H9 (cell line): ENCODE results near the gene C16orf87. TPM values are rescaled to one million over a fixed set of nuclear protein-coding genes. Genes with fewer than 3 reads are reported as not detected.

Source experiments
- DNase-seq: peaks from one replicate; pipeline ENCODE4 v3.0.0-alpha.2; 2017
- H2AFZ ChIP-seq: one replicate; pipeline ENCODE4 v1.6.1; 2013; ENCODE audit warnings: mild to moderate bottlenecking, low read length, control low read depth, moderate library complexity
- H2AK5ac ChIP-seq: 2 replicates; pipeline ENCODE4 v1.6.1; 2013; ENCODE audit warnings: low read length, control low read depth, mixed read lengths; ENCODE audit not compliant: insufficient read length
- H2BK120ac ChIP-seq: one replicate; pipeline ENCODE4 v1.6.1; 2013; ENCODE audit warnings: low read depth, mild to moderate bottlenecking, low read length, control low read depth, inconsistent platforms; ENCODE audit not compliant: poor library complexity, severe bottlenecking
- H2BK12ac ChIP-seq: 2 replicates; pipeline ENCODE4 v1.6.1; 2013; ENCODE audit warnings: low read length, control low read depth, mixed read lengths, low read depth; ENCODE audit not compliant: insufficient read length
- H2BK15ac ChIP-seq: 2 replicates; pipeline ENCODE4 v1.6.1; 2013; ENCODE audit warnings: low read depth, low read length, control low read depth
- H2BK20ac ChIP-seq: one replicate; pipeline ENCODE4 v1.6.1; 2013; ENCODE audit warnings: low read depth, mild to moderate bottlenecking, low read length, control low read depth, inconsistent platforms; ENCODE audit not compliant: poor library complexity, severe bottlenecking
- H2BK5ac ChIP-seq: 2 replicates; pipeline ENCODE4 v1.6.1; 2013; ENCODE audit warnings: low read length, control low read depth, mixed read lengths; ENCODE audit not compliant: insufficient read length
- H3K14ac ChIP-seq: 2 replicates; pipeline ENCODE4 v1.6.1; 2013; ENCODE audit warnings: low read length, control low read depth; ENCODE audit not compliant: insufficient read depth
- H3K18ac ChIP-seq: 2 replicates; pipeline ENCODE4 v1.6.1; 2013; ENCODE audit warnings: low read depth, mild to moderate bottlenecking, mixed read lengths, low read length, control low read depth; ENCODE audit not compliant: insufficient read length
- H3K23ac ChIP-seq: 2 replicates; pipeline ENCODE4 v1.6.1; 2013; ENCODE audit warnings: low read length, control low read depth, mixed read lengths, low read depth; ENCODE audit not compliant: insufficient read length
- H3K23me2 ChIP-seq: 2 replicates; pipeline ENCODE4 v1.6.1; 2013; ENCODE audit warnings: low read depth, mild to moderate bottlenecking, mixed read lengths, low read length, control low read depth; ENCODE audit not compliant: insufficient read length, poor library complexity, severe bottlenecking
- H3K27ac ChIP-seq: 2 replicates; pipeline ENCODE4 v1.5.1; 2013; ENCODE audit warnings: low read length, control low read depth, mixed read lengths, low read depth; ENCODE audit not compliant: insufficient read length
- H3K27me3 ChIP-seq: 2 replicates; pipeline ENCODE4 v1.6.1; 2013; ENCODE audit warnings: low read length, control low read depth, inconsistent platforms; ENCODE audit not compliant: insufficient read depth
- H3K4ac ChIP-seq: 2 replicates; pipeline ENCODE4 v1.6.1; 2013; ENCODE audit warnings: low read depth, mild to moderate bottlenecking, control low read depth, inconsistent platforms, low read length, moderate library complexity
- H3K4me1 ChIP-seq: 2 replicates; pipeline ENCODE4 v1.6.1; 2013; ENCODE audit warnings: low read length, control low read depth, inconsistent platforms; ENCODE audit not compliant: insufficient read depth
- H3K4me2 ChIP-seq: 2 replicates; pipeline ENCODE4 v1.6.1; 2013; ENCODE audit warnings: low read length, control low read depth, mixed read lengths; ENCODE audit not compliant: insufficient read length, insufficient read depth
- H3K56ac ChIP-seq: 2 replicates; pipeline ENCODE4 v1.6.1; 2013; ENCODE audit warnings: low read depth, mild to moderate bottlenecking, mixed read lengths, low read length, control low read depth; ENCODE audit not compliant: insufficient read length
- H3K79me1 ChIP-seq: 2 replicates; pipeline ENCODE4 v1.6.1; 2013; ENCODE audit warnings: low read depth, mild to moderate bottlenecking, moderate library complexity, low read length, control low read depth, inconsistent platforms; ENCODE audit not compliant: insufficient read depth, poor library complexity, severe bottlenecking
- H3K79me2 ChIP-seq: 2 replicates; pipeline ENCODE4 v1.6.1; 2013; ENCODE audit warnings: low read length, control low read depth, inconsistent platforms; ENCODE audit not compliant: insufficient read depth
- H3K9ac ChIP-seq: 2 replicates; pipeline ENCODE4 v1.6.1; 2013; ENCODE audit warnings: low read length, control low read depth, mixed read lengths; ENCODE audit not compliant: insufficient read length; ENCODE audit errors: extremely low read depth
- H3K9me3 ChIP-seq: one replicate; pipeline ENCODE4 v1.6.1; 2013; ENCODE audit warnings: low read depth, low read length, inconsistent platforms; ENCODE audit not compliant: control insufficient read depth
- H3T11ph ChIP-seq: one replicate; pipeline ENCODE4 v1.6.1; 2013; ENCODE audit warnings: mild to moderate bottlenecking, low read length, control low read depth, inconsistent platforms
- H4K20me1 ChIP-seq: one replicate; pipeline ENCODE4 v1.6.1; 2013; ENCODE audit not compliant: control insufficient read depth, insufficient read length, insufficient read depth
- H4K5ac ChIP-seq: 2 replicates; pipeline ENCODE4 v1.6.1; 2013; ENCODE audit warnings: low read depth, mild to moderate bottlenecking, mixed read lengths, low read length, control low read depth; ENCODE audit not compliant: insufficient read length
- H4K8ac ChIP-seq: replicated peaks from 2 replicates; pipeline ENCODE4 v1.6.1; 2013; ENCODE audit warnings: low read length, control low read depth, mixed read lengths, low read depth; ENCODE audit not compliant: insufficient read length
- H4K91ac ChIP-seq: 2 replicates; pipeline ENCODE4 v1.6.1; 2013; ENCODE audit warnings: low read depth, mild to moderate bottlenecking, moderate library complexity, mixed read lengths, low read length, control low read depth; ENCODE audit not compliant: insufficient read length
- H3K27ac Mint-ChIP-seq, 3 experiments: 2 replicates in 2 of 3; 3 replicates in 1 of 3; pipeline ENCODE4 v1.8.0; 2020 to 2021; ENCODE audit warnings: mixed read lengths in 3 of 3, mild to moderate bottlenecking in 1 of 3, moderate library complexity in 1 of 3
- H3K27me3 Mint-ChIP-seq: 2 replicates; pipeline ENCODE4 v1.8.0; 2021; ENCODE audit warnings: low read depth, mild to moderate bottlenecking, moderate library complexity, mixed read lengths
- H3K36me3 Mint-ChIP-seq, 3 experiments: 2 replicates in 2 of 3; 3 replicates in 1 of 3; pipeline ENCODE4 v1.8.0; 2020 to 2021; ENCODE audit warnings: low read depth in 3 of 3, mixed read lengths in 3 of 3; ENCODE audit not compliant: insufficient read depth in 1 of 3
- H3K4me1 Mint-ChIP-seq, 2 experiments: 2 replicates each; pipeline ENCODE4 v1.8.0; 2020; ENCODE audit warnings: mixed read lengths in 2 of 2
- H3K4me3 Mint-ChIP-seq, 2 experiments: 2 replicates in 1 of 2; 3 replicates in 1 of 2; pipeline ENCODE4 v1.8.0; 2020 to 2021; ENCODE audit warnings: mild to moderate bottlenecking in 2 of 2, mixed read lengths in 2 of 2, moderate library complexity in 1 of 2
- H3K9me3 Mint-ChIP-seq, 2 experiments: 2 replicates in 1 of 2; 3 replicates in 1 of 2; pipeline ENCODE4 v1.8.0; 2020; ENCODE audit warnings: mild to moderate bottlenecking in 2 of 2, mixed read lengths in 2 of 2, moderate library complexity in 1 of 2
- CTCF ChIP-seq: fragments of 200-600 bp; sonication (generic); conservative IDR thresholded peaks from 3 replicates; pipeline ENCODE4 v1.8.0; 2021; ENCODE audit warnings: antibody characterized with exemption, mild to moderate bottlenecking
- WGBS: extraction: QIAGEN DNeasy Blood & Tissue Kit; methylation state at CpG from one replicate; pipeline ENCODE4 v1.1.7; 2013; ENCODE audit warnings: missing lambda C conversion rate, low lambda C conversion rate, mixed read lengths; ENCODE audit not compliant: insufficient read length; ENCODE audit errors: extremely low coverage; 5-methylcytosine and 5-hydroxymethylcytosine counted together
- total RNA-seq: library from RNA; stranded (reverse); gene quantifications from 2 replicates; pipeline ENCODE4 v1.2.1, GENCODE V29; 2021

The C16orf87 gene
- total RNA-seq, 1 experiment from 2014 or later: 16.7 TPM

DNA sequence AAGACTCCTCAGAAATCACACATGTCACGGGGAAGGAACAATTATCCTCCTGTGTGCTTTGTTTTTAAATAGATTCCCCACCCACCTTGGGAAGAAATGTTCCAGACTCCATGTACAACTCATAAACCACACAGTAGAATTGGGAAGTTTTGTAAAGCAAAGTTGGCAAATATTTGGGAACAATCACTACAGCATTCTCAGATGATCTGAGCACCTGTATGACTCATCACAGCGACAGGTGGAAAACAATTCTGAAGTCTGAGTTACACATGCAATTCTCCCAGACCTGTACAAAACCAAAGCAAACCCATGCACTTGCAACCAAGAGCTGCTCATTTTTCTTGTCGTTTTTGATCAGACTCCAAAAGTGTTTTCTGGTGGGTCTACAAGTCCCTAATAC is 68.4 kb downstream of the C16orf87 start:
- Histone ChIP-seq H4K20me1 (no peaks in the 10 kb centered on the region), H3K18ac (no peak overlapping the region), H3K23me2 (no peaks in the 10 kb centered on the region), H4K91ac (no peak overlapping the region), H3K14ac (no peak overlapping the region), H3T11ph (no peak overlapping the region), H4K5ac (no peak overlapping the region), H4K8ac (no peak overlapping the region), H3K23ac (no peak overlapping the region), H3K27ac (no peak overlapping the region), H2BK120ac (no peak overlapping the region), H2AFZ (no peak overlapping the region), H3K9ac (no peak overlapping the region), H3K27me3 (no peaks in the 10 kb centered on the region), H3K79me2 (no peaks in the 10 kb centered on the region), H2AK5ac (no peak overlapping the region), H2BK5ac (no peak overlapping the region), H3K56ac (no peak overlapping the region), H3K4me1 (no peaks in the 10 kb centered on the region; the same call in 1 of the 2 replicates), H2BK20ac (no peak overlapping the region), H3K9me3 (no peaks in the 10 kb centered on the region), H3K79me1 (no peaks in the 10 kb centered on the region), H2BK12ac (no peak overlapping the region), H2BK15ac (no peak overlapping the region), H3K4me2 (no peak overlapping the region), H3K4ac (no peak overlapping the region)
- no CpG with 5 or more reads among the region's 3 CpGs for WGBS
- Mint-ChIP-seq H3K4me1 (peaks cover 15 to 25% of the 10 kb centered on the region in 2 experiments), H3K27me3 (no peaks in the 10 kb centered on the region; the same call in 1 of the 2 replicates), H3K9me3 (no peaks in the 10 kb centered on the region), H3K4me3 (no peak overlapping the region; a peak in 1 of 5 replicates), H3K27ac (no peak overlapping the region), H3K36me3 (no peaks in the 10 kb centered on the region)
- DNase-seq: no peak
- TF ChIP-seq CTCF: no peak
